ENCODE results near the gene CD5L.

CD5L gene

GRCh38 chr1:157799996-157800395 is 41.6 kb downstream of the CD5L start:
- TF ChIP-seq FOXP2 (optimal IDR thresholded peaks at IDR 0.05; ENCODE audit: control extremely low read depth, extremely low read length, insufficient read depth) (no peak), EZH2 (IDR thresholded peaks at IDR 0.05) (no peak), POLR2AphosphoS5 (IDR thresholded peaks at IDR 0.05; ENCODE audit: borderline replicate concordance, low read depth, low read length) (no peak)
- no peaks in the 10 kb centered on the region for H3K9me3 ChIP-seq (ENCODE audit: low read depth, low read length)
- DNase-seq (ENCODE audit: low read depth, low spot score), result no peak
- no peak overlapping the region for H3K4me3 ChIP-seq
- H3K27ac ChIP-seq, result no peak overlapping the region
- H3K36me3 ChIP-seq (ENCODE audit: insufficient read depth, low read length), result no peaks in the 10 kb centered on the region
- no peak overlapping the region for H3K9ac ChIP-seq (ENCODE audit: insufficient read length)

- H3K36me3 ChIP-seq (ENCODE audit: insufficient read depth, low read length), result no peaks in the 10 kb centered on the region
- H3K9ac ChIP-seq (ENCODE audit: insufficient read length), result no peak overlapping the region
- no peak overlapping the region for H3K27ac ChIP-seq
- no peaks in the 10 kb centered on the region for H3K9me3 ChIP-seq (ENCODE audit: low read depth, low read length)
- no peak for DNase-seq (ENCODE audit: low read depth, low spot score)
- no peak for TF ChIP-seq POLR2AphosphoS5 (IDR thresholded peaks at IDR 0.05; ENCODE audit: borderline replicate concordance, low read depth, low read length)
- TF ChIP-seq EZH2 (IDR thresholded peaks at IDR 0.05), result no peak
- no peak for TF ChIP-seq FOXP2 (optimal IDR thresholded peaks at IDR 0.05; ENCODE audit: control extremely low read depth, extremely low read length, insufficient read depth)
- H3K4me3 ChIP-seq, result no peak overlapping the region
These were observed 43.4 kb downstream of the CD5L start for GRCh38 chr1:157798211-157798610.

- no peak for DNase-seq (ENCODE audit: low read depth, low spot score)
- Histone ChIP-seq H3K27ac (no peak overlapping the region), H3K9me3 (ENCODE audit: low read depth, low read length) (no peaks in the 10 kb centered on the region), H3K36me3 (ENCODE audit: insufficient read depth, low read length) (no peaks in the 10 kb centered on the region), H3K9ac (ENCODE audit: insufficient read length) (no peak overlapping the region), H3K4me3 (no peak overlapping the region)
- TF ChIP-seq POLR2AphosphoS5 (IDR thresholded peaks at IDR 0.05; ENCODE audit: borderline replicate concordance, low read depth, low read length), result no peak
- TF ChIP-seq FOXP2 (optimal IDR thresholded peaks at IDR 0.05; ENCODE audit: control extremely low read depth, extremely low read length, insufficient read depth), result no peak
- no peak for TF ChIP-seq EZH2 (IDR thresholded peaks at IDR 0.05)
These were observed 56.4 kb downstream of the CD5L start for GRCh38 chr1:157785248-157785647.

- TF ChIP-seq EZH2 (IDR thresholded peaks at IDR 0.05) (no peak), FOXP2 (optimal IDR thresholded peaks at IDR 0.05; ENCODE audit: control extremely low read depth, extremely low read length, insufficient read depth) (no peak), POLR2AphosphoS5 (IDR thresholded peaks at IDR 0.05; ENCODE audit: borderline replicate concordance, low read depth, low read length) (no peak)
- Histone ChIP-seq H3K27ac (no peak overlapping the region), H3K9me3 (ENCODE audit: low read depth, low read length) (no peaks in the 10 kb centered on the region), H3K36me3 (ENCODE audit: insufficient read depth, low read length) (no peaks in the 10 kb centered on the region), H3K4me3 (no peak overlapping the region), H3K9ac (ENCODE audit: insufficient read length) (no peak overlapping the region)
- DNase-seq (ENCODE audit: low read depth, low spot score), result no peak
These were observed 56.8 kb downstream of the CD5L start for GRCh38 chr1:157784801-157785200.

- TF ChIP-seq EZH2 (IDR thresholded peaks at IDR 0.05), result no peak
- TF ChIP-seq POLR2AphosphoS5 (IDR thresholded peaks at IDR 0.05; ENCODE audit: borderline replicate concordance, low read depth, low read length), result no peak
- no peak for TF ChIP-seq FOXP2 (optimal IDR thresholded peaks at IDR 0.05; ENCODE audit: control extremely low read depth, extremely low read length, insufficient read depth)
- no peaks in the 10 kb centered on the region for H3K9me3 ChIP-seq (ENCODE audit: low read depth, low read length)
- no peak overlapping the region for H3K4me3 ChIP-seq
- H3K36me3 ChIP-seq (ENCODE audit: insufficient read depth, low read length), result no peaks in the 10 kb centered on the region
- DNase-seq (ENCODE audit: low read depth, low spot score), result no peak
- no peak overlapping the region for H3K27ac ChIP-seq
- no peak overlapping the region for H3K9ac ChIP-seq (ENCODE audit: insufficient read length)
These were observed 58.7 kb downstream of the CD5L start for GRCh38 chr1:157782931-157783330.

GRCh38 chr1:157781048-157781447 is 60.6 kb downstream of the CD5L start:
- no peak overlapping the region for H3K27ac ChIP-seq
- H3K9ac ChIP-seq (ENCODE audit: insufficient read length), result no peak overlapping the region
- TF ChIP-seq FOXP2 (optimal IDR thresholded peaks at IDR 0.05; ENCODE audit: control extremely low read depth, extremely low read length, insufficient read depth) (no peak), POLR2AphosphoS5 (IDR thresholded peaks at IDR 0.05; ENCODE audit: borderline replicate concordance, low read depth, low read length) (no peak), EZH2 (IDR thresholded peaks at IDR 0.05) (no peak)
- H3K36me3 ChIP-seq (ENCODE audit: insufficient read depth, low read length), result no peaks in the 10 kb centered on the region
- H3K4me3 ChIP-seq, result no peak overlapping the region
- DNase-seq (ENCODE audit: low read depth, low spot score), result no peak
- no peaks in the 10 kb centered on the region for H3K9me3 ChIP-seq (ENCODE audit: low read depth, low read length)

All from SK-N-MC (cell line).